Thyroid gland (tissue), 4 donors: ENCODE results near the gene SHISA7.

ENCODE experiments used
- CTCF ChIP-seq, 6 experiments: fragments of 200-600 bp in 3 of 6; fragments of 450-650 bp in 3 of 6; sonication (generic) in 3 of 6; IDR thresholded peaks; one replicate each; pipeline ENCODE4 v1.5.1; 2016 to 2019; ENCODE audit warnings: antibody characterized with exemption in 6 of 6, mild to moderate bottlenecking in 2 of 6, inconsistent platforms in 1 of 6, moderate library complexity in 1 of 6
- POLR2A ChIP-seq, 2 donors: fragments of 450-650 bp; IDR thresholded peaks; one replicate each; pipeline ENCODE4 v1.6.1; 2017; ENCODE audit warnings: antibody characterized with exemption in 2 of 2, mild to moderate bottlenecking in 2 of 2, moderate library complexity in 1 of 2

GRCh38 chr19:55379174-55379573 is 63.9 kb downstream of the SHISA7 start:
- no peak for TF ChIP-seq CTCF (IDR thresholded peaks at IDR 0.05)
- no peak for TF ChIP-seq POLR2A (IDR thresholded peaks at IDR 0.05)
